Fibroblast of mammary gland (primary cell): ENCODE measurements around the gene BIN1.

ENCODE experiments used
- DNase-seq: peaks from one replicate; pipeline ENCODE4 v3.0.0-alpha.2; 2010; ENCODE audit warnings: low read depth
- H3K4me3 ChIP-seq: 2 replicates; pipeline ENCODE4 v1.5.1; 2011; ENCODE audit warnings: low read depth, mild to moderate bottlenecking, low read length, moderate library complexity; ENCODE audit not compliant: control insufficient read depth
- TF ChIP-seq, protein P1 (sequence below): conservative IDR thresholded peaks from 2 replicates; pipeline ENCODE4 v1.5.1; 2011; ENCODE audit warnings: low read depth, low read length, inconsistent platforms; ENCODE audit not compliant: control insufficient read depth, insufficient read depth

The BIN1 gene

DNA sequence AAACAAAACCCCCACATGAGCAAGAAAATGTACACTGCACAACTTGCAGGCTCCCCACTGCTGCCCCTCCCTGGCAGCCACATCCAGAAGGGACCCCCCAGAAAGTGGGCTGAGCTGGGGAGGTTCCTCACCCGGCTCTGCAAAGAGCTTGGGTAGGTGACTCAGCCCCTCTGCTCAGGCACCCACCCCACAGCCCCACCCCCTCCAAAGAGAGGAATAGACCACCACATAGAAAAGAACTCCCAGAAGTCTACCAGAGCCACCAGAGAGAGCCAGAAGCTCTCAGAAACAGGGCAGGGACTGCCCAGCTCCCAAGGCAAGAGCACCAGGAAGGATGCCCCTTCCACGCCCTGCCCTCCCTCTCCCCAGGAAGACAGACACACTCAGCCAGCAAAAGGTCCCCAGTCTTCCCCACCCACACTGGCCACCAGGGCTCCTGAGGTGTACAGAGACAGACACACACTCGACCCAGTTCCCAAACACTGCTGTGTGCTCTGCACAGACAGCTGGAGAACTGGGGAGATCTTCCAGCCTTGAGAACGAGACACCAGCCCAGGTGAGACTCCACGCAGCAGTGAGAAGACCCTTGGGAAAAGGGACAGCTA lies 28.2 kb downstream of the BIN1 start:
- no peak for DNase-seq
- no peak overlapping the region for H3K4me3 ChIP-seq
- TF ChIP-seq, protein P1, sequence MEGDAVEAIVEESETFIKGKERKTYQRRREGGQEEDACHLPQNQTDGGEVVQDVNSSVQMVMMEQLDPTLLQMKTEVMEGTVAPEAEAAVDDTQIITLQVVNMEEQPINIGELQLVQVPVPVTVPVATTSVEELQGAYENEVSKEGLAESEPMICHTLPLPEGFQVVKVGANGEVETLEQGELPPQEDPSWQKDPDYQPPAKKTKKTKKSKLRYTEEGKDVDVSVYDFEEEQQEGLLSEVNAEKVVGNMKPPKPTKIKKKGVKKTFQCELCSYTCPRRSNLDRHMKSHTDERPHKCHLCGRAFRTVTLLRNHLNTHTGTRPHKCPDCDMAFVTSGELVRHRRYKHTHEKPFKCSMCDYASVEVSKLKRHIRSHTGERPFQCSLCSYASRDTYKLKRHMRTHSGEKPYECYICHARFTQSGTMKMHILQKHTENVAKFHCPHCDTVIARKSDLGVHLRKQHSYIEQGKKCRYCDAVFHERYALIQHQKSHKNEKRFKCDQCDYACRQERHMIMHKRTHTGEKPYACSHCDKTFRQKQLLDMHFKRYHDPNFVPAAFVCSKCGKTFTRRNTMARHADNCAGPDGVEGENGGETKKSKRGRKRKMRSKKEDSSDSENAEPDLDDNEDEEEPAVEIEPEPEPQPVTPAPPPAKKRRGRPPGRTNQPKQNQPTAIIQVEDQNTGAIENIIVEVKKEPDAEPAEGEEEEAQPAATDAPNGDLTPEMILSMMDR = no peak

GRCh38 chr2:127078028-127078427 lies 28.9 kb downstream of the BIN1 start:
- TF ChIP-seq, protein P1 = no peak
- no peak for DNase-seq
- H3K4me3 ChIP-seq = no peak overlapping the region

DNA sequence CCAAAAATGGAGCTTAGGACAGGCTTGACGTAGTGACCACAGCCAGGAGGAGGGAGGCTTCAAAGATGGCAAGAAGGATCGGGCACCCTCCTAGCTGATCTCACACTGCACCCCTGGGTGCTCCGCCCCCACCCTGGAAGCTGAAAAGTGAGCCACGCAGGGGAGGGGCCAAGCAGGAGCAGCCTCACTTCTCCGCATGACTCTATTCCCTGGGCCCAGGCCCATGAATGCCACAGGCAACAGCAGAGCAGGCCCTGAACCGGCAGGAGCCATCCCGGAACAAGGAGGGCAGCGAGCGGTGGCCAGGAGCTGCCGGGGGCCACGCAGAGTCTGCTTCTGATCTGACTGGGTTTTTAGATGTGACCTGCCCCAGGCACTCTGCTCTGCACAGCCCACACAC lies 30.0 kb downstream of the BIN1 start:
- DNase-seq = peak; percentile 40

DNA sequence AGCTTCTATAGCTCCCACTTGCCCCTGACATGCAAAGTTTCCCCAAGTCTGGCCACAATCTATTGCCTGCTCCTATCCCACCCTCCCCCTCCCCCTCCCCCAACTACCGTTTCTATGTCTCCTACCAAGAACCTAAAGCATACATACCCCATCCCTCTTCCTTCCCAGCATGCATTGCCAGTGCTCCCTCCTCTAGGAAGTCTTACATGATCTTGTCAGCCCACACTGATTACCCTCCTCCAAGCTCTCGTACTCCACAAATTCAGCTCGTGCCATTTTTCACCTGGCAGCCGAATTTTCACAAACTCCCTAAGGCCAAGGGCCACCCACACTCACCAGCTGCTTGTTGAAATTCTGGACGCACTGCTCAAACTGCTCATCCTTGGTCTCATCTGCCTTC lies 30.7 kb downstream of the BIN1 start:
- DNase-seq = no peak
- H3K4me3 ChIP-seq = no peak overlapping the region
- TF ChIP-seq, protein P1 = no peak

More for the DNA sequence above, 30.0 kb downstream of the BIN1 start:
- no peak overlapping the region for H3K4me3 ChIP-seq
- TF ChIP-seq, protein P1 = no peak

DNA sequence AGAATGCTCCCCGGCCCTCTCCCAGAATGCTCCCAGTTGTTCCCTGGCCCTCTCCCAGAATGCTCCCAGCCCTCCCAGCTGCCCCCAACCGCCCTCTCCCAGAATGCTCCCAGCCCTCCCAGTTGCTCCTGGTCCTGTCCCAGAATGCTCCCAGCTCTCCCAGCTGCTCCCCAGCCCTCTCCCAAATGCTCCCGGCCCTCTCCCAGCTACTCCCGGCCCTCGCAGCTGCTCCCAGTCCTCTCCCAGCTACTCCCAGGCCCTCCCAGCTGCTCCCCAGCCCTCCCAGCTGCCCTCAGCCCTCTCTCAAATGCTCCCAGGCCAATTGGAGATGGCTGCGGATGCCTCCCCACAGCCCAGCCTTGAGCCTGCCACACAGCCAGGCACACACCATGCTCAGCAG lies 31.1 kb downstream of the BIN1 start:
- TF ChIP-seq, protein P1 = no peak
- no peak overlapping the region for H3K4me3 ChIP-seq
- DNase-seq = no peak

DNA sequence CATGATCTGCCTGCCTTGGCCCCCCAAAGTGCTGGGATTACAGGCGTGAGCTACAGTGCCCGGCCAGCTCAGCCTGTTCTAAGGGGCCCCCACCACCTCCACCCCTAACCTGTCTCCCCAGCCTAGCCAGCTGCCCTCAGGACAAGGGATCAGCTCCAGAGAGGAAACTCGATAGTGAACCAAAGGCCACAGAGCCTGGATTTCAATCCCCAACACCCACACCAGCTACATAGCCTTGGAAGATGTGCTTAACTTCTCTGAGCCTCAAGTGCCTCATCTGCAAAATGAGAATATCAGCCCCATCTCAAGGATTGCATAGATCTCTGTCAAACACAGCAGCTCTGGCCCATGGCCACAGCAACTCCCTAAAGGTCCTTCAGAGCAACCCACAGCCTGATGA lies 32.0 kb downstream of the BIN1 start:
- no peak for DNase-seq
- TF ChIP-seq, protein P1 = no peak

GRCh38 chr2:127074358-127074757 lies 32.6 kb downstream of the BIN1 start:
- DNase-seq = no peak
- TF ChIP-seq, protein P1 = no peak
- H3K4me3 ChIP-seq = no peak overlapping the region

More for the DNA sequence above, 32.0 kb downstream of the BIN1 start:
- H3K4me3 ChIP-seq = no peak overlapping the region
